Heart left ventricle (tissue), 13 donors: ENCODE data around the gene SLC5A2.

Experiments
- CTCF ChIP-seq, 12 donors: fragments of 200-600 bp; sonication (generic) in 4 of 12; IDR thresholded peaks; one replicate each; pipeline versions ENCODE4 v1.5.0 to v1.8.0; 2018 to 2022; ENCODE audit warnings: antibody characterized with exemption in 12 of 12, mild to moderate bottlenecking in 5 of 12
- POLR2A ChIP-seq, 2 donors: fragments of 450-650 bp; IDR thresholded peaks; one replicate each; pipeline ENCODE4 v1.6.1; 2017; ENCODE audit warnings: antibody characterized with exemption in 2 of 2, mild to moderate bottlenecking in 2 of 2, moderate library complexity in 2 of 2
- donor health status: ischemic (EF 13 %, LVEDD 7.1; RV severe dilation, severe dysfunction).
- donor health status: DM: no; HTN: yes; CAD: no.
- donor health status: DM: no; HTN: no; CAD: no.
- donor health status: ischemic (EF 25% LVEDD 6.9; RV normal size, moderate dysfunction).
- donor health status: ischemic (EF 25% LVEDD 5.7; RV mildly dilated, moderate dysfunction).
- donor health status: ischemic (EF 35%, LVEDD 5.7; RV mildly dilated, moderate dysfunction).
- donor health status: nonischemic (EF 11% LVEDD 7.7; RV severe dilation, severe dysfunction).
- donor health status: DM: yes; HTN: yes; CAD: no.
- donor health status: PGD.
- donor health status: ischemic (EF 29% LVEDD 5.4; RV normal size, mild dysfunction).
- donor health status: nonischemic (EF 23%, LVEDD 6.1; RV moderate dilation, normal function).

DNA sequence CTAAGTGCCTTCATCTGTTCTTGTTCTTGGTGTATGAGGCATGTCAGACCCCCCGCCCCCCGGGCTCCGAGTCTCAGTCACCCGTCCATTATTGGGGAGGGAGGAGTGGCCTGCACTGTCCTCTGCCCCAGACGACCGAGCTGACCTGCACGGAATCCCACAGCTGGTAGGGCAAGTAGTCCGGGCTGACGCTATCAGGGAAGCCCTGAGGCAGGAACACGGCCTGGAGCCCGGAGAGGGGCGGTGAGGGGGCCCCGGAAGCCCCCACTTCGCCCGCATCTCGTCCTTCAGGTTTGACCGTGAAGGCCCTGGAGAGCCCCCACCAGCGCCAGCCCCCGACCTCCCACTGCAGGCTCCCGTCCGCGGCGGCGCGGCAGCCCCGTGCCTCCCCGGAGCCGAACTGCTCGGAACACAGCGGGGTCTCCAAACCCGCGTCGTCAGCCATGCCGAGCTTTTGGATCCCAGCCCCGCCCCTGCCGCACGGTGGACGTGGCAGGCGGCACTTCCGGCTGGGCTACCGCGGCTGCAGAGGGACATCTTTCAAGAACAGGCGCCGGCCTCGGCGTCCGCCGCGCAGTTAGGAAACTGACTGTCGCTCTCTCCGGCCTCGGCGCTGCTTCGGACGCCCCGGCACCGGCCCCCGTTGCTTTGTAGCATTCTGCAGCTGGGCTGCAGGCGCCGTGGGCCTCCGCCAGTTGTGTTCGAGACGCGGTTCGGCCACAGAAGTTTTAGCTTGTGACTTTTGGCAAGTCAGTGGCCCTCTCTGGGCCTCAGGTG lies 25.2 kb downstream of the SLC5A2 start, which contains the start of gene RUSF1:
- peak in 1 of 12 donors; percentile 10 for TF ChIP-seq CTCF (IDR thresholded peaks at IDR 0.05)
- peak in 1 of 2 donors; percentile 76 for TF ChIP-seq POLR2A (IDR thresholded peaks at IDR 0.05)
